Neural cell (in vitro differentiated cells): Measurements from ENCODE around the gene PIBF1. TPM values are rescaled to one million over a fixed set of nuclear protein-coding genes. Genes with fewer than 3 reads are reported as not detected.

ENCODE experiments used
- H2AFZ ChIP-seq: fragments of 200-600, 300-800 bp; sonication (generic), shearing (Covaris generic); 2 replicates; pipeline ENCODE4 v1.6.0; 2014; ENCODE audit warnings: low read depth, mild to moderate bottlenecking, antibody characterized with exemption, low read length, moderate library complexity
- H3F3A ChIP-seq: fragments of 200-600 bp; shearing (Covaris generic); 2 replicates; pipeline ENCODE4 v1.6.1; 2016; ENCODE audit warnings: mild to moderate bottlenecking, moderate library complexity, mixed read lengths, antibody characterized with exemption, low read length; ENCODE audit not compliant: insufficient read depth, poor library complexity, severe bottlenecking
- H3K27ac ChIP-seq: fragments of 200-600, 300-800 bp; sonication (generic), shearing (Covaris generic); 2 replicates; pipeline ENCODE4 v1.5.1; 2014; ENCODE audit warnings: mild to moderate bottlenecking, low read length, moderate library complexity
- H3K27me3 ChIP-seq: fragments of 300-800, 200-600 bp; sonication (generic), shearing (Covaris generic); 2 replicates; pipeline ENCODE4 v1.6.0; 2014; ENCODE audit warnings: mild to moderate bottlenecking, low read depth, low read length, moderate library complexity; ENCODE audit not compliant: insufficient read depth
- H3K36me3 ChIP-seq: fragments of 300-800, 200-600 bp; sonication (generic), shearing (Covaris generic); 2 replicates; pipeline ENCODE4 v1.5.1; 2014; ENCODE audit warnings: mild to moderate bottlenecking, antibody characterized with exemption, low read length, moderate library complexity; ENCODE audit not compliant: insufficient read depth
- H3K4me2 ChIP-seq: fragments of 300-800, 200-600 bp; sonication (generic), shearing (Covaris generic); 2 replicates; pipeline ENCODE4 v1.6.0; 2014; ENCODE audit warnings: mild to moderate bottlenecking, low read length
- H3K4me3 ChIP-seq: fragments of 300-800, 200-600 bp; sonication (generic), shearing (Covaris generic); 2 replicates; pipeline ENCODE4 v1.5.1; 2014; ENCODE audit warnings: mild to moderate bottlenecking, low read length, moderate library complexity
- H3K79me2 ChIP-seq: fragments of 200-600 bp; shearing (Covaris generic); replicated peaks from 2 replicates; pipeline ENCODE4 v1.6.0; 2014; ENCODE audit warnings: mild to moderate bottlenecking, low read length, moderate library complexity; ENCODE audit not compliant: insufficient read depth
- H3K9ac ChIP-seq: fragments of 300-800, 200-600 bp; sonication (generic), shearing (Covaris generic); 2 replicates; pipeline ENCODE4 v1.6.1; 2016; ENCODE audit warnings: mild to moderate bottlenecking, low read length, mixed read lengths
- H3K9me2 ChIP-seq: fragments of 200-600 bp; shearing (Covaris generic); 2 replicates; pipeline ENCODE4 v1.6.1; 2016; ENCODE audit warnings: mild to moderate bottlenecking, low read length, mixed read lengths; ENCODE audit not compliant: insufficient read depth
- H3K9me3 ChIP-seq: fragments of 200-600, 300-800 bp; sonication (generic), shearing (Covaris generic); 2 replicates; pipeline ENCODE4 v1.6.1; 2016; ENCODE audit warnings: mild to moderate bottlenecking, mixed run types, low read length, moderate library complexity, mixed read lengths
- H4K20me1 ChIP-seq: fragments of 200-600 bp; shearing (Covaris generic); 2 replicates; pipeline ENCODE4 v1.6.1; 2016; ENCODE audit warnings: mild to moderate bottlenecking, mixed run types; ENCODE audit not compliant: insufficient read depth
- EP300 ChIP-seq: fragments of 450-650 bp; conservative IDR thresholded peaks from 2 replicates; pipeline ENCODE4 v1.6.1; 2014; ENCODE audit warnings: antibody characterized with exemption, mild to moderate bottlenecking, moderate library complexity; ENCODE audit not compliant: poor library complexity, severe bottlenecking
- EZH2 ChIP-seq: fragments of 200-600, 300-800 bp; shearing (Covaris generic), sonication (generic); IDR thresholded peaks from 2 replicates; pipeline ENCODE4 v1.6.1; 2014; ENCODE audit warnings: antibody characterized with exemption, low read length, borderline replicate concordance, mild to moderate bottlenecking; ENCODE audit not compliant: insufficient read depth, poor library complexity, severe bottlenecking
- MXI1 ChIP-seq: fragments of 450-650 bp; conservative IDR thresholded peaks from 2 replicates; pipeline ENCODE4 v1.6.1; 2014; ENCODE audit warnings: antibody characterized with exemption, mild to moderate bottlenecking; ENCODE audit not compliant: poor library complexity, severe bottlenecking
- POLR2AphosphoS5 ChIP-seq: IDR thresholded peaks from 2 replicates; pipeline ENCODE4 v1.6.1; 2012
- RAD21 ChIP-seq: fragments of 450-650 bp; conservative IDR thresholded peaks from 2 replicates; pipeline ENCODE4 v1.6.1; 2014; ENCODE audit warnings: antibody characterized with exemption, mild to moderate bottlenecking, moderate library complexity
- SMC3 ChIP-seq: fragments of 450-650 bp; conservative IDR thresholded peaks from 2 replicates; pipeline ENCODE4 v1.6.1; 2014; ENCODE audit warnings: antibody characterized with exemption, mild to moderate bottlenecking, moderate library complexity; ENCODE audit not compliant: poor library complexity
- TAF1 ChIP-seq: IDR thresholded peaks from 2 replicates; pipeline ENCODE4 v1.6.1; 2012; ENCODE audit warnings: low read depth
- polyA plus RNA-seq: library from polyadenylated mRNA; depleted of rRNA; stranded (reverse); fragments of >200 nt; gene quantifications from 2 replicates; pipeline ENCODE4 v1.2.3, GENCODE V29; 2014
- TF ChIP-seq, protein P1 (sequence below): fragments of 450-650 bp; IDR thresholded peaks from 2 replicates; pipeline ENCODE4 v1.5.1; 2014; ENCODE audit warnings: antibody characterized with exemption, mild to moderate bottlenecking, moderate library complexity; ENCODE audit not compliant: poor library complexity, severe bottlenecking
- TF ChIP-seq, protein P2 (sequence below): IDR thresholded peaks from 2 replicates; pipeline ENCODE4 v1.6.1; 2012; ENCODE audit warnings: borderline replicate concordance

PIBF1 gene
- polyA plus RNA-seq, 1 donor from 2014 or later: 42.4 TPM

DNA sequence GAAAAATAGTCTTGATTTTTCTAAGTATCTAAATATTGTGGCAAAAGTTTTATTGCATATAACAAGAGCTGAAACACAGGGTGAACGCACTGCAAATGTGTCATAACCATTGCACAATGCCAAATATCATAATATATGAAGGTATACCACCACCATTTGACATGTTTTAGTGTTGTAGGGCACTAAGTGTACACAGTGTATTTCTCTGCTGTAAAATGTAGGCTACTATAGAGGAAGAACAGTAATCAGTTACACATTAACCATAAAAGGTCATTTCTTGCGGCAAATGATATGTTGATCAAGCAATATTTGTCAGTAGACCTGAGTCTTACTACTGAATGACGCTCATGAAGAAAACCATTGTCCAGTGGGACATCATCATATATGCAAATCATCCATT, 258.6 kb downstream of the PIBF1 start:
- Histone ChIP-seq H3K27ac (no peak overlapping the region), H3K36me3 (no peaks in the 10 kb centered on the region), H3K27me3 (no peaks in the 10 kb centered on the region), H3F3A (no peaks in the 10 kb centered on the region), H2AFZ (no peak overlapping the region), H3K9me3 (no peaks in the 10 kb centered on the region), H4K20me1 (no peaks in the 10 kb centered on the region), H3K4me2 (no peak overlapping the region), H3K9me2 (no peaks in the 10 kb centered on the region), H3K4me3 (no peak overlapping the region), H3K79me2 (no peaks in the 10 kb centered on the region), H3K9ac (no peak overlapping the region)
- TF ChIP-seq, protein P1, sequence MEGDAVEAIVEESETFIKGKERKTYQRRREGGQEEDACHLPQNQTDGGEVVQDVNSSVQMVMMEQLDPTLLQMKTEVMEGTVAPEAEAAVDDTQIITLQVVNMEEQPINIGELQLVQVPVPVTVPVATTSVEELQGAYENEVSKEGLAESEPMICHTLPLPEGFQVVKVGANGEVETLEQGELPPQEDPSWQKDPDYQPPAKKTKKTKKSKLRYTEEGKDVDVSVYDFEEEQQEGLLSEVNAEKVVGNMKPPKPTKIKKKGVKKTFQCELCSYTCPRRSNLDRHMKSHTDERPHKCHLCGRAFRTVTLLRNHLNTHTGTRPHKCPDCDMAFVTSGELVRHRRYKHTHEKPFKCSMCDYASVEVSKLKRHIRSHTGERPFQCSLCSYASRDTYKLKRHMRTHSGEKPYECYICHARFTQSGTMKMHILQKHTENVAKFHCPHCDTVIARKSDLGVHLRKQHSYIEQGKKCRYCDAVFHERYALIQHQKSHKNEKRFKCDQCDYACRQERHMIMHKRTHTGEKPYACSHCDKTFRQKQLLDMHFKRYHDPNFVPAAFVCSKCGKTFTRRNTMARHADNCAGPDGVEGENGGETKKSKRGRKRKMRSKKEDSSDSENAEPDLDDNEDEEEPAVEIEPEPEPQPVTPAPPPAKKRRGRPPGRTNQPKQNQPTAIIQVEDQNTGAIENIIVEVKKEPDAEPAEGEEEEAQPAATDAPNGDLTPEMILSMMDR: no peak
- no peak for TF ChIP-seq POLR2AphosphoS5
- TF ChIP-seq, protein P2, sequence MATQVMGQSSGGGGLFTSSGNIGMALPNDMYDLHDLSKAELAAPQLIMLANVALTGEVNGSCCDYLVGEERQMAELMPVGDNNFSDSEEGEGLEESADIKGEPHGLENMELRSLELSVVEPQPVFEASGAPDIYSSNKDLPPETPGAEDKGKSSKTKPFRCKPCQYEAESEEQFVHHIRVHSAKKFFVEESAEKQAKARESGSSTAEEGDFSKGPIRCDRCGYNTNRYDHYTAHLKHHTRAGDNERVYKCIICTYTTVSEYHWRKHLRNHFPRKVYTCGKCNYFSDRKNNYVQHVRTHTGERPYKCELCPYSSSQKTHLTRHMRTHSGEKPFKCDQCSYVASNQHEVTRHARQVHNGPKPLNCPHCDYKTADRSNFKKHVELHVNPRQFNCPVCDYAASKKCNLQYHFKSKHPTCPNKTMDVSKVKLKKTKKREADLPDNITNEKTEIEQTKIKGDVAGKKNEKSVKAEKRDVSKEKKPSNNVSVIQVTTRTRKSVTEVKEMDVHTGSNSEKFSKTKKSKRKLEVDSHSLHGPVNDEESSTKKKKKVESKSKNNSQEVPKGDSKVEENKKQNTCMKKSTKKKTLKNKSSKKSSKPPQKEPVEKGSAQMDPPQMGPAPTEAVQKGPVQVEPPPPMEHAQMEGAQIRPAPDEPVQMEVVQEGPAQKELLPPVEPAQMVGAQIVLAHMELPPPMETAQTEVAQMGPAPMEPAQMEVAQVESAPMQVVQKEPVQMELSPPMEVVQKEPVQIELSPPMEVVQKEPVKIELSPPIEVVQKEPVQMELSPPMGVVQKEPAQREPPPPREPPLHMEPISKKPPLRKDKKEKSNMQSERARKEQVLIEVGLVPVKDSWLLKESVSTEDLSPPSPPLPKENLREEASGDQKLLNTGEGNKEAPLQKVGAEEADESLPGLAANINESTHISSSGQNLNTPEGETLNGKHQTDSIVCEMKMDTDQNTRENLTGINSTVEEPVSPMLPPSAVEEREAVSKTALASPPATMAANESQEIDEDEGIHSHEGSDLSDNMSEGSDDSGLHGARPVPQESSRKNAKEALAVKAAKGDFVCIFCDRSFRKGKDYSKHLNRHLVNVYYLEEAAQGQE: no peak
- TF ChIP-seq MXI1: no peak
- no peak for TF ChIP-seq RAD21
- TF ChIP-seq EZH2: no peak
- no peak for TF ChIP-seq EP300
- no peak for TF ChIP-seq SMC3
- no peak for TF ChIP-seq TAF1

DNA sequence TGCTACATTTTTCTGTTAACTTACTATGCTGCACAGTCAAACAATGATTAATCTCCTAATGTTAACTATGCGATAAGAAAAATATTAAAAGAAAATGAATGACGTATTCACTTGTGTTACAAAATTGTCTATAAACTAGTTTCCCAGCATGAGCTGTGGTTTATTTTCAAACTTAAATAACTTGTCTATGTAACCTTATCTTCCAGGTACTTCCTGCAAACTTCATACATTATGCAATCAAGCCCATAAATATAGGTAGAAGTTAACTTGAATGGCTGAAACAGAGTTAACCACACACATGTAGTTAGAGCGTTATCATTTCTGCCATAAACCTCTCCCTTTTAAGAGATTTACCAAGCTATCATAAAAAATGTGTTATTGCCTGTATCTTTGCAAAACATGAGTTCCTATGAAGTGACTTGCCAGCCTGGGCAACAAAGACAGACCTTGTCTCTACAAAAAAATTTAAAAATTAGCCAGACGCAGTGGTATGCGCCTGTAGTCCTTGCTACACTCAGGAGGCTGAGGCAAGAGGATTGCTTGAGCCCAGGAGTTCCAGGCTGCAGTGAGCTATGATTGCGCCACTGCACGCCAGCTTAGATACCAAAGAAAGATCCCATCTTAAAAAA, 259.1 kb downstream of the PIBF1 start:
- Histone ChIP-seq H3K9me2 (no peaks in the 10 kb centered on the region), H3K9ac (no peak overlapping the region), H3F3A (no peaks in the 10 kb centered on the region), H3K4me3 (no peak overlapping the region), H3K4me2 (no peak overlapping the region), H4K20me1 (no peaks in the 10 kb centered on the region), H3K79me2 (no peaks in the 10 kb centered on the region), H3K27ac (no peak overlapping the region), H3K9me3 (no peaks in the 10 kb centered on the region), H2AFZ (no peak overlapping the region), H3K36me3 (no peaks in the 10 kb centered on the region), H3K27me3 (no peaks in the 10 kb centered on the region)
- no peak for TF ChIP-seq EP300
- TF ChIP-seq RAD21: no peak
- TF ChIP-seq MXI1: no peak
- no peak for TF ChIP-seq TAF1
- TF ChIP-seq SMC3: no peak
- TF ChIP-seq POLR2AphosphoS5: no peak
- TF ChIP-seq, protein P2: no peak
- TF ChIP-seq EZH2: no peak
- TF ChIP-seq, protein P1: no peak
